Loucy (cell line): ENCODE measurements around the gene C17orf107.
"Not testable (repeated sequence)": the region's sequence is repeated elsewhere in the genome, so short reads cannot be mapped to it uniquely, and the experiment has no call there.

ENCODE experiments used
- H2AFZ ChIP-seq: fragments of 200-600 bp; sonication (generic); 2 replicates; pipeline ENCODE4 v1.6.0; 2016; ENCODE audit warnings: antibody characterized with exemption, mild to moderate bottlenecking, low read length, moderate library complexity
- H3F3A ChIP-seq: fragments of 200-600 bp; 2 replicates; pipeline ENCODE4 v1.6.0; 2016; ENCODE audit warnings: antibody characterized with exemption, low read depth, mild to moderate bottlenecking
- H3K27me3 ChIP-seq: fragments of 200-600 bp; sonication (generic); 2 replicates; pipeline ENCODE4 v1.6.1; 2014; ENCODE audit warnings: low read length, mild to moderate bottlenecking; ENCODE audit not compliant: insufficient read depth, poor library complexity, severe bottlenecking
- H3K36me3 ChIP-seq: fragments of 200-600 bp; sonication (generic); 2 replicates; pipeline ENCODE4 v1.6.1; 2016; ENCODE audit warnings: low read length; ENCODE audit not compliant: insufficient read depth
- H3K4me1 ChIP-seq: fragments of 200-600 bp; sonication (generic); 2 replicates; pipeline ENCODE4 v1.5.1; 2014; ENCODE audit warnings: low read length, mild to moderate bottlenecking; ENCODE audit not compliant: insufficient read depth, poor library complexity, severe bottlenecking
- H3K4me2 ChIP-seq: fragments of 200-600 bp; sonication (generic); 2 replicates; pipeline ENCODE4 v1.6.0; 2014; ENCODE audit warnings: antibody characterized with exemption, low read length, low read depth, mild to moderate bottlenecking; ENCODE audit not compliant: poor library complexity, severe bottlenecking
- H3K4me3 ChIP-seq: fragments of 200-600 bp; sonication (generic); 2 replicates; pipeline ENCODE4 v1.5.1; 2014; ENCODE audit warnings: low read length, mild to moderate bottlenecking, mixed read lengths; ENCODE audit not compliant: poor library complexity, severe bottlenecking
- H3K79me2 ChIP-seq: fragments of 200-600 bp; sonication (generic); 2 replicates; pipeline ENCODE4 v1.6.1; 2014; ENCODE audit warnings: low read length; ENCODE audit not compliant: insufficient read depth
- H3K9ac ChIP-seq: fragments of 200-600 bp; sonication (generic); 2 replicates; pipeline ENCODE4 v1.6.0; 2014; ENCODE audit warnings: mild to moderate bottlenecking, low read depth, low read length, moderate library complexity; ENCODE audit not compliant: poor library complexity, severe bottlenecking
- H3K9me2 ChIP-seq: fragments of 200-600 bp; sonication (generic); replicated peaks from 2 replicates; pipeline ENCODE4 v1.6.1; 2016; ENCODE audit warnings: low read depth, low read length, mixed read lengths
- H3K9me3 ChIP-seq: fragments of 200-600 bp; sonication (generic); 2 replicates; pipeline ENCODE4 v1.6.1; 2014; ENCODE audit warnings: mild to moderate bottlenecking, antibody characterized with exemption, low read length, low read depth; ENCODE audit not compliant: insufficient read depth
- H4K20me1 ChIP-seq: fragments of 200-600 bp; sonication (generic); 2 replicates; pipeline ENCODE4 v1.6.0; 2014; ENCODE audit warnings: antibody characterized with exemption, low read length, mild to moderate bottlenecking; ENCODE audit not compliant: insufficient read depth, poor library complexity, severe bottlenecking
- CTCF ChIP-seq: fragments of 200-600 bp; sonication (generic); conservative IDR thresholded peaks from 2 replicates; pipeline ENCODE4 v1.5.1; 2014; ENCODE audit warnings: mild to moderate bottlenecking, antibody characterized with exemption, low read length
- EZH2phosphoT487 ChIP-seq: fragments of 200-600 bp; IDR thresholded peaks from 2 replicates; pipeline ENCODE4 v1.6.1; 2018; ENCODE audit warnings: antibody characterized with exemption, mild to moderate bottlenecking, moderate library complexity, borderline replicate concordance

The C17orf107 gene

GRCh38 chr17:4863321-4863720, 36.0 kb upstream of the C17orf107 start:
- Histone ChIP-seq H3K4me3 (no peak overlapping the region), H2AFZ (no peak overlapping the region), H3F3A (no peaks in the 10 kb centered on the region), H3K9ac (no peak overlapping the region), H4K20me1 (peaks cover 4% of the 10 kb centered on the region), H3K79me2 (no peaks in the 10 kb centered on the region), H3K27me3 (no peaks in the 10 kb centered on the region), H3K4me1 (no peaks in the 10 kb centered on the region), H3K4me2 (no peak overlapping the region), H3K9me2 (no peaks in the 10 kb centered on the region), H3K36me3 (peaks cover 3% of the 10 kb centered on the region; the same call in 1 of the 2 replicates), H3K9me3 (no peaks in the 10 kb centered on the region)
- no peak for TF ChIP-seq EZH2phosphoT487

GRCh38 chr17:4867535-4867934, 31.8 kb upstream of the C17orf107 start:
- not testable (repeated sequence) for H4K20me1 ChIP-seq, H3K27me3 ChIP-seq

GRCh38 chr17:4869058-4869998, 30.0 kb upstream of the C17orf107 start:
- not testable (repeated sequence) for H3K4me3 ChIP-seq, H3K36me3 ChIP-seq, H3K9me3 ChIP-seq, H3K9me2 ChIP-seq, H3K9ac ChIP-seq, H3K4me1 ChIP-seq, H4K20me1 ChIP-seq, H3K27me3 ChIP-seq, H3K79me2 ChIP-seq, H3F3A ChIP-seq, H2AFZ ChIP-seq, H3K4me2 ChIP-seq

More at GRCh38 chr17:4867535-4867934, 31.8 kb upstream of the C17orf107 start:
- H3K9me3 ChIP-seq, H3K79me2 ChIP-seq, H3K9me2 ChIP-seq, H2AFZ ChIP-seq, H3K9ac ChIP-seq, H3K4me3 ChIP-seq, H3F3A ChIP-seq, H3K36me3 ChIP-seq, H3K4me2 ChIP-seq, H3K4me1 ChIP-seq: not testable (repeated sequence)

GRCh38 chr17:4870855-4871254, 28.5 kb upstream of the C17orf107 start:
- Histone ChIP-seq H3K4me2 (no peak overlapping the region), H3K79me2 (no peaks in the 10 kb centered on the region), H3K4me3 (no peak overlapping the region), H3K9me3 (no peaks in the 10 kb centered on the region), H2AFZ (no peak overlapping the region), H4K20me1 (no peaks in the 10 kb centered on the region), H3K9ac (no peak overlapping the region), H3K36me3 (no peaks in the 10 kb centered on the region), H3K27me3 (no peaks in the 10 kb centered on the region), H3K4me1 (no peaks in the 10 kb centered on the region), H3F3A (no peaks in the 10 kb centered on the region), H3K9me2 (no peaks in the 10 kb centered on the region)
- TF ChIP-seq CTCF, result no peak
